ENCODE measurements around the gene GPC5. TPM values are rescaled to one million over a fixed set of nuclear protein-coding genes. Genes with fewer than 3 reads are reported as not detected.
A peak's percentile ranks its signal among the peaks of the same experiment; 100 is the strongest.

GPC5 gene
- total RNA-seq, 4 donors from 2014 or later: 0.24 to 30.8 (median 1.8) TPM; not detected in 1

- no peaks in the 10 kb centered on the region for H3K27me3 ChIP-seq
- no peak overlapping the region for H3K4me3 ChIP-seq
- TF ChIP-seq POLR2A (IDR thresholded peaks at IDR 0.05) (no peak), CTCF (IDR thresholded peaks at IDR 0.05) (no peak)
- intact Hi-C loops (cut with DNase I; ENCODE audit: low total_unique reads): no loop called here
- H3K27ac ChIP-seq: no peak overlapping the region
- no peak for DNase-seq
- H3K36me3 ChIP-seq: no peaks in the 10 kb centered on the region
- no peaks in the 10 kb centered on the region for H3K4me1 ChIP-seq
- H3K9me3 ChIP-seq: no peaks in the 10 kb centered on the region
Observed at GRCh38 chr13:92196591-92197256, 798.3 kb downstream of the GPC5 start.

DNA sequence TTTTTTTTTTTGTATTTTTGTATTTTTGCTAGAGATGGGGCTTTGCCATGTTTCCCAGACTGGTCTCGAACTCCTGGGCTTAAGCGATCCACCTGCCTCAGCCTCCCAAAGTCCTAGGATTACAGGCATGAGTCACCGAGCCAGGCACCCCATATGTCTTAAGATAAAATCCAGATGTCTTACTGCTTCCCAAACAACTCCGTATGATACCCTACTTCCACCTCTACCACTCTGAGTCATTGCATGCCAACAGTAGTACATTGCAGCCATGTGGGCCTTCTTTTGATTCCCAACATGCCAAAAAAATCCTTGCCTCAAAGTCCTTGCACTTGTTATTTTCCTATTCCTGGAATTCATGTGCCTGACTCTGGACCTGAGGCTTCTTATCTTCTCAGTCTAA is 799.2 kb downstream of the GPC5 start:
- Histone ChIP-seq H3K4me1 (no peaks in the 10 kb centered on the region), H3K4me3 (no peak overlapping the region), H3K27me3 (no peaks in the 10 kb centered on the region), H3K9me3 (no peaks in the 10 kb centered on the region), H3K27ac (no peak overlapping the region), H3K36me3 (no peaks in the 10 kb centered on the region)
- TF ChIP-seq CTCF (IDR thresholded peaks at IDR 0.05): no peak
- no peak for TF ChIP-seq POLR2A (IDR thresholded peaks at IDR 0.05)
- DNase-seq: no peak
- intact Hi-C loops (cut with DNase I; ENCODE audit: low total_unique reads): no loop called here

DNA sequence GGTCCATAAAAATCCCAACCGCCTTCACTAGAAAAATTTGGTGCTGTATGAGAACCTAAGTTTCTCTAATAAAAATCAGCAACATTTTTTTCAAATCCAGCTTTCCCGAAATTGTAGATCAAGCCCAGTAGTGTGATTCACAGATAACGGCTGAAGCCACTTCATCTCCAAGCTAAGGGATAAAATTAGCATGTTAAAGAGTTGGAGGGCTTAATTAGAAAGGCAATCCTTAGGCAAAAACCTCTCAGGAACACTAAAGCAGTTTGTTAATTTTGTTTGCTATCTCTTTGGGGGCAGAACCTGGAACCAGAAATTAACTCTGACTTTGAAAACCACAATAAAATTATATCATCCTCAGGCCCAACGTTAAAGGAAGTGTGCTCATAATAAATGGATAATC is 820.2 kb downstream of the GPC5 start:
- Histone ChIP-seq H3K27ac (no peak overlapping the region), H3K36me3 (no peaks in the 10 kb centered on the region), H3K4me3 (no peak overlapping the region), H3K9me3 (no peaks in the 10 kb centered on the region), H3K4me1 (no peaks in the 10 kb centered on the region), H3K27me3 (no peaks in the 10 kb centered on the region)
- DNase-seq: no peak
- intact Hi-C loops (cut with DNase I; ENCODE audit: low total_unique reads): no loop called here
- no peak for TF ChIP-seq POLR2A (IDR thresholded peaks at IDR 0.05)
- no peak for TF ChIP-seq CTCF (IDR thresholded peaks at IDR 0.05)

- no peak for DNase-seq
- TF ChIP-seq POLR2A (IDR thresholded peaks at IDR 0.05) (no peak), CTCF (IDR thresholded peaks at IDR 0.05) (no peak)
- H3K27ac ChIP-seq: no peak overlapping the region
- intact Hi-C loops (cut with DNase I; ENCODE audit: low total_unique reads): no loop called here
- no peaks in the 10 kb centered on the region for H3K4me1 ChIP-seq
- no peaks in the 10 kb centered on the region for H3K9me3 ChIP-seq
- H3K4me3 ChIP-seq: no peak overlapping the region
- H3K36me3 ChIP-seq: no peaks in the 10 kb centered on the region
- H3K27me3 ChIP-seq: no peaks in the 10 kb centered on the region
Observed at GRCh38 chr13:92221916-92222315, 823.5 kb downstream of the GPC5 start.

- Histone ChIP-seq H3K9me3 (no peaks in the 10 kb centered on the region), H3K27me3 (no peaks in the 10 kb centered on the region), H3K27ac (peak overlapping the region in 1 of 2 donors; percentile 29), H3K36me3 (no peaks in the 10 kb centered on the region), H3K4me3 (no peak overlapping the region), H3K4me1 (no peaks in the 10 kb centered on the region)
- DNase-seq: no peak
- TF ChIP-seq POLR2A (IDR thresholded peaks at IDR 0.05) (no peak), CTCF (IDR thresholded peaks at IDR 0.05) (no peak)
- intact Hi-C loops (cut with DNase I; ENCODE audit: low total_unique reads): no loop called here
Observed at GRCh38 chr13:92224052-92224821, 825.8 kb downstream of the GPC5 start.

Data from uterus (tissue), 4 donors.